ENCODE results near the gene CTIF.

The CTIF gene

DNA sequence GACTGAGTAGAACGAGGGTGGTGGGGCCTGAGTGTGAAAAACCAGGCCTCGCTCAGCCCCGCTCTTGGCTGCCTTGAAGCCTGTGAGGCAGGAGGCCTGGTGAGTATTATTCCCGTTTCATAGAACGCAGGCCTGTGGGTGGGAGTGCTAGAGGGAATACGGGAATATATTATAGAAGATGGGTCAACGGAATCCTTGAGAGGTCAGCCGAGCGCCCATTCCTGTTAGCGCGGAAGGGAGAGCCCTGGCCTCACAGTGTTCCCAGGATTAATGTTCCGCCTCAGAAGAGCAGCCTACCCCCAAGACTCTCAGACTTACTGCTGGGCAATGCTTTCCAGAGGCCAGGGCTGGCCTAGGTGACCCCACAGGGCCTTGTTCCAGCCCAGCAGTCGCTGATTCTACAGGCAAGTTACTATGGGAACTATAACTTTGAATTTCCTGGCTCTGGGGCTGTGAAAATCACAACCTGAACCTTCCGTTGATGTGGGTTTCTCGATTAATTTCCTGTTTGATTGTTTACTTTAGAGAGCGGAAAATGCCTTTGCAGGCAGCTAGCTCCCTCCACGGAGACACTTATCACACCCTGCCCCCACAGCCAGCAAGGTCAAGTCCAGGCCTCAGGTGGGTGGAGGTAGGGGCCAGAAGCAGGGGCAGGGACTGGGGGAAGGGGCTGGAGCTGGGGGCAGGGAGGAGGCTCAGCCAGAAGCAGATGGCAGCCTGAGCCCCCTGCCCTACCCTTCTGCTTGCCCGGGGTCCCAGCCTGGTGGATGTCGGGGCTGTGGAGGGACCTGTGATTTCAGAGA is 303.6 kb downstream of the CTIF start:
- no peak for TF ChIP-seq POLR2A (IDR thresholded peaks at IDR 0.05; ENCODE audit: low read depth, low read length)
- DNase-seq (ENCODE audit: insufficient read length), result no peak
- no peak for FAIRE-seq

GRCh38 chr18:48843162-48843561 is 304.3 kb downstream of the CTIF start:
- no peak for TF ChIP-seq TAF1 (IDR thresholded peaks at IDR 0.05; ENCODE audit: borderline replicate concordance, low read depth, low read length)
- TF ChIP-seq POLR2A (IDR thresholded peaks at IDR 0.05; ENCODE audit: low read depth, low read length), result no peak
- no peak for TF ChIP-seq POLR2AphosphoS5 (IDR thresholded peaks at IDR 0.05; ENCODE audit: low read depth, low read length)
- DNase-seq (ENCODE audit: insufficient read length) (no peak), FAIRE-seq (no peak)

DNA sequence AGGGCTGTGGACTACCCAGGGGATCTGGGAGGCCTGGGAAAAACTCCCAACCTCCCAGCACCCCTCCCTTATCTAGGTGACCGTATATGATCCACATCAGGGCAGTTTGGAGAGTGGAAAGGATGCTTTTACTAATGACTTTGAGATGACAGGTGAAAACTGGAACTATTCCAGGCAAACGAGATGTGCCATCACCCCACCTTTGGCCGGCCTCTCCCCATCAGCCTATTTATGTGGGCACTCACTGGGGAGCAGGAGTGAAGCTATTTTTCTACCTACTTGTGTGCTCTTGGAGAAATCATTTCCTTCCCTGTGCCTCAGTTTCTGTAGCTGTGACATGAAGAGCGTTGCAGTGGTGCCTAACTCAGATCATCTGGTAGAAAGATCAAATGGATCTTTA is 304.8 kb downstream of the CTIF start:
- FAIRE-seq (no peak), DNase-seq (ENCODE audit: insufficient read length) (no peak)
- TF ChIP-seq POLR2AphosphoS5 (IDR thresholded peaks at IDR 0.05; ENCODE audit: low read depth, low read length), result no peak

GRCh38 chr18:48844271-48844670 is 305.4 kb downstream of the CTIF start:
- FAIRE-seq (no peak), DNase-seq (ENCODE audit: insufficient read length) (no peak)
- no peak for TF ChIP-seq POLR2A (IDR thresholded peaks at IDR 0.05; ENCODE audit: low read depth, low read length)
- TF ChIP-seq POLR2AphosphoS5 (IDR thresholded peaks at IDR 0.05; ENCODE audit: low read depth, low read length), result no peak
- TF ChIP-seq TAF1 (IDR thresholded peaks at IDR 0.05; ENCODE audit: borderline replicate concordance, low read depth, low read length), result no peak

DNA sequence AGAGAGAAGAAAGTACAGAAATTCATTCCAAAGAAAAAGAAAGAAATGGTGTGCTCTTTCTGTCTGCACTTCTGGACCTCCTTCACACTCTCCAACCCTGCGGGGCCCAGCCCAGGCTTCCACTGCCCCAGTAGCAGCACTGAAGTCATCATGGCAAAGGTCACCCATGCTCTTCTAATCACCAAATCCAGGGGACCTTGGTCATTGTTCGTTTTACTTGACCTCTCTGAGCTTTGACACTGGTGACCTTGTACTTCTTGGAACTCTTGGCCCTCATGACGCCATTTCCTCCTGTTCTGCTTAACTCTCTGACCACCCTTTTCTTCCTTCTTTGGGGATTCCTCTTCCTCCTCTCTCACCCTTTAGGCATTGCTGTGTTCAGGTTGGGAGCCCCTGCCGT is 306.3 kb downstream of the CTIF start:
- no peak for FAIRE-seq
- no peak for DNase-seq (ENCODE audit: insufficient read length)
- TF ChIP-seq POLR2A (IDR thresholded peaks at IDR 0.05; ENCODE audit: low read depth, low read length) (no peak), POLR2AphosphoS5 (IDR thresholded peaks at IDR 0.05; ENCODE audit: low read depth, low read length) (no peak), TAF1 (IDR thresholded peaks at IDR 0.05; ENCODE audit: borderline replicate concordance, low read depth, low read length) (no peak)

DNA sequence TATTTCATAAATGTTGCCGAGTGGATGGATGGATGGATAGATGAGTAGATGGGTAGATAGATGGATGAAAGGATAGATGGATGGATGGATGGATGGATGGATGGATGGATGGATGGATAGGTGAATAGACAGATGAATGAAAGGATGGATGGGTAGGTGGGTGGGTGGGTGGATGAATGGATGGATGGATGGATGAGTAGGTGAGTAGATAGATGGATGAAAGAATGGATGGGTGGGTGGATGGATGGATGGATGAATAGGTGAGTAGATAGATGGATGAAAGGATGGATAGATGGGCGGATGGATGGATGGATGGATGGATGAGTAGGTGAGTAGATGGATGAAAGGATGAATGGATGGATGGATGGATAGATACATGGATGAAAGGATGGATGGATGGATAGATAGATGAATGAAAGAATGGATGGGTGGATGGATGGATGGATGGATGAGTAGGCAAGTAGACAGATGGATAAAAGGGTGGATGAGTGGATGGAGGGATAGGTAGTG is 307.6 kb downstream of the CTIF start:
- FAIRE-seq, result no peak
- DNase-seq (ENCODE audit: insufficient read length), result no peak
- TF ChIP-seq POLR2A (IDR thresholded peaks at IDR 0.05; ENCODE audit: low read depth, low read length) (no peak), POLR2AphosphoS5 (IDR thresholded peaks at IDR 0.05; ENCODE audit: low read depth, low read length) (no peak), TAF1 (IDR thresholded peaks at IDR 0.05; ENCODE audit: borderline replicate concordance, low read depth, low read length) (no peak)

DNA sequence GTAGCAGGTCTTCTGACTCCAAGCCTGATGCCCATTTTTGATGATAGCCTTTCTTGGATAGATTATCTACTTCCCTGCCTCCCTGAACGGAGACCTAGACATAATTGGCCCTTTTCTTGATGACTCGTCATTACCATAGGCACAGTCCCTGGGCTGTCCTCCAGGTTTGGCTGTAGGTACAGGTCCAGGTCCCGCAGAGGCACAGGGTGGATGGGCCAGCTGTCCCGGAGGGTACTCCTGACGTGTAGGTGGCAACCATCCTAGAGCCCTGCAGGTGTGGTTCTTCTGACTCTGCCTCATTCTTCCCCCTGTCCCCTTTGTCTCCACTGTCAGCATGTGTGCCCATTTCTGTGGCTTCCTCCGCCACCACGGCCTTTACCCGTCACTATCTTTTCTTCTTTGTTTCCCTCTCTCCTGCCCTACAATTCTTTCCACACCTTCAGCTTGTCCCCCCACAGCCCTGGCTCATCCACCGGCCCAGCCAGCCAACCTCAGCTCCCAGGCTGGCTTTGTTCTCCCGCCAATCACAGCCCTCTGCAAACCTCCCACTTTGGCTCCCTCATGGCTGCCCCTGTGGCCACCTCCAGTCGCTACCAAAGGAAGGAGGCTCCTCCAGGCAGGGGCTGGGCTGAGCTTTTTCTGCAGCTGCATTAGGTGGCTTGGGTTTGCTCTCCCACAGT is 309.1 kb downstream of the CTIF start:
- DNase-seq (ENCODE audit: insufficient read length) (no peak), FAIRE-seq (no peak)
- TF ChIP-seq TAF1 (IDR thresholded peaks at IDR 0.05; ENCODE audit: borderline replicate concordance, low read depth, low read length) (no peak), POLR2A (IDR thresholded peaks at IDR 0.05; ENCODE audit: low read depth, low read length) (no peak), POLR2AphosphoS5 (IDR thresholded peaks at IDR 0.05; ENCODE audit: low read depth, low read length) (no peak)

- FAIRE-seq (no peak), DNase-seq (ENCODE audit: insufficient read length) (no peak)
- TF ChIP-seq POLR2AphosphoS5 (IDR thresholded peaks at IDR 0.05; ENCODE audit: low read depth, low read length) (no peak), TAF1 (IDR thresholded peaks at IDR 0.05; ENCODE audit: borderline replicate concordance, low read depth, low read length) (no peak), POLR2A (IDR thresholded peaks at IDR 0.05; ENCODE audit: low read depth, low read length) (no peak)
Measured at GRCh38 chr18:48848641-48849143, 309.9 kb downstream of the CTIF start.

DNA sequence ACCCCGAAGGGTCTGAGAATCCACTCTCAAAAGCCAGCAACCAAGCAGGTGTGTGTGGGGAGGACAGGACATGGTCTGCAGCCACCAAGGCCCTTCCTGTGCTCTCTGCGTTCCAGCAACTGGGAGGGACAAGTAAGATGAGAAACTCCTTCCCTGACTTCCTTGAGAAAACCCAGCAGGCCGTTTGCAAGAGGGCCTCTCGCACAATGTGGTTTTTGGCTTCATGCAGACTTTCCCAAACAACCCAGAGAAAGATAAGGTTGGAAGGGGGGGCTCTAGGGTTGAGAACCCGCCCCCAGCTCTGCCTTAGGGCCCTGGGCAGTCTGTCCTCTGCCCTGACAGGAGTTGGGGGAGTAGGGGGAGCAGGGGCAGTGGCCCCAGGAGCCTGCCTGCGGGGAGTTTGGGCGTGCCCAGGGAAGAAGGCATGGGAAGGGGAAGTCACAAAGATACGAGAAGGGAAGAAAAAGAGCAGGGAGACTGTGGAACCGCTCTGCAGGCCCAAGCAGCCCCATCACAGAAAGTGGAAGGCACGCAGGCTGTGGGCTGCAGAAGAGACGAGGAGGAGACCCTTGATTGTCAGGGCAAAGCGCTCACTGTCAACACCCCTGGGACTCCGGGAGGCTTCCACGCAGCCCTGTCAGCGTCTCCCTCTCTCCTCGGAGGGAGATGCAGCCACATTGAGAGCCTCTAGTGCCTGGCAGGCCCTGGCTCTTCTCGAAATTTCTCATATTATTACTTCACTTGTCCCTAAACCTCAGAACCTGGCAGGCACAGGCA is 312.2 kb downstream of the CTIF start:
- TF ChIP-seq TAF1 (IDR thresholded peaks at IDR 0.05; ENCODE audit: borderline replicate concordance, low read depth, low read length) (no peak), POLR2A (IDR thresholded peaks at IDR 0.05; ENCODE audit: low read depth, low read length) (no peak), POLR2AphosphoS5 (IDR thresholded peaks at IDR 0.05; ENCODE audit: low read depth, low read length) (no peak)
- no peak for DNase-seq (ENCODE audit: insufficient read length)
- FAIRE-seq, result no peak

DNA sequence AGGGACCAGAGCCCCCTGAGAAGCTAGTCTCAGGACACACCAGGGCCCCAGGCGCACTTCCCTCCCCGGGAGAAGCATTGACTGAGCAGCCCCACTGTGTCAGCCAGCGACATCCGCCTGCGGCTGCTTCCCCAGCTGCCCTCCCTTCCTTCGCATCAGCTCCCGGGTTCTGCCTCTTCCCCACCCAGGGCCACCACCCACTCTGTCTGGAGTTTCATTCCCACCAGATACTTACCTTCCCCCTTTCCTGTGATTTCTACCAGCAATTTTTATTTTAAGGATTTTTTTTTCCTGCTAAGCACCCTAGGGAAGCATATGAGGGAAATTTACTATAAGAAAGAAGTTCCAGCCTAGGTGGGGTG is 312.7 kb downstream of the CTIF start:
- no peak for TF ChIP-seq POLR2A (IDR thresholded peaks at IDR 0.05; ENCODE audit: low read depth, low read length)
- no peak for TF ChIP-seq POLR2AphosphoS5 (IDR thresholded peaks at IDR 0.05; ENCODE audit: low read depth, low read length)
- no peak for TF ChIP-seq TAF1 (IDR thresholded peaks at IDR 0.05; ENCODE audit: borderline replicate concordance, low read depth, low read length)
- no peak for DNase-seq (ENCODE audit: insufficient read length)
- no peak for FAIRE-seq

DNA sequence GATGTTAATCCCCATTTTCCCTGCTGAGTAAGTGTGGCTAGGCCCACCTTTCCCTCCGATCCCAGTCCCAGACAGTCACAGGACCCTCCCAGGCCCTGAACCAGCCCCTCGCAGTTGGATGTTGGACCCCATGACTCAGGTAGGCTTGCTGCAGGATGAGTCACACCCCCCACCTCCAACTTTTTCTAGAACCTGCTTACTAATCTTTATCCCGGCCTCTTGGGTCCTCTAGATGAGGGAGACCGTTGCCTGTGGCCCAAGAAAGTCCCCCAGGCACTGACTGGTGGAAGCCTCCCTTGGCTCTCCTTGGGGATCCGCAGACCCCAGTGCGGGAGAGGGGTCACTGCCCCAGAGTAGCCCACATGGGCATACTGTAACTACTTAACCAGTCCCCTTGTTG is 313.5 kb downstream of the CTIF start:
- FAIRE-seq, result no peak
- no peak for TF ChIP-seq POLR2AphosphoS5 (IDR thresholded peaks at IDR 0.05; ENCODE audit: low read depth, low read length)
- TF ChIP-seq TAF1 (IDR thresholded peaks at IDR 0.05; ENCODE audit: borderline replicate concordance, low read depth, low read length), result no peak
- TF ChIP-seq POLR2A (IDR thresholded peaks at IDR 0.05; ENCODE audit: low read depth, low read length), result no peak
- no peak for DNase-seq (ENCODE audit: insufficient read length)
